H9 (cell line): ENCODE results near the gene ANKS1B. TPM values are rescaled to one million over a fixed set of nuclear protein-coding genes. Genes with fewer than 3 reads are reported as not detected.

ENCODE experiments used
- DNase-seq: peaks from one replicate; pipeline ENCODE4 v3.0.0-alpha.2; 2017
- H2AFZ ChIP-seq: one replicate; pipeline ENCODE4 v1.6.1; 2013; ENCODE audit warnings: mild to moderate bottlenecking, low read length, control low read depth, moderate library complexity
- H2AK5ac ChIP-seq: 2 replicates; pipeline ENCODE4 v1.6.1; 2013; ENCODE audit warnings: low read length, control low read depth, mixed read lengths; ENCODE audit not compliant: insufficient read length
- H2BK120ac ChIP-seq: one replicate; pipeline ENCODE4 v1.6.1; 2013; ENCODE audit warnings: low read depth, mild to moderate bottlenecking, low read length, control low read depth, inconsistent platforms; ENCODE audit not compliant: poor library complexity, severe bottlenecking
- H2BK12ac ChIP-seq: 2 replicates; pipeline ENCODE4 v1.6.1; 2013; ENCODE audit warnings: low read length, control low read depth, mixed read lengths, low read depth; ENCODE audit not compliant: insufficient read length
- H2BK15ac ChIP-seq: 2 replicates; pipeline ENCODE4 v1.6.1; 2013; ENCODE audit warnings: low read depth, low read length, control low read depth
- H2BK20ac ChIP-seq: one replicate; pipeline ENCODE4 v1.6.1; 2013; ENCODE audit warnings: low read depth, mild to moderate bottlenecking, low read length, control low read depth, inconsistent platforms; ENCODE audit not compliant: poor library complexity, severe bottlenecking
- H2BK5ac ChIP-seq: 2 replicates; pipeline ENCODE4 v1.6.1; 2013; ENCODE audit warnings: low read length, control low read depth, mixed read lengths; ENCODE audit not compliant: insufficient read length
- H3K14ac ChIP-seq: 2 replicates; pipeline ENCODE4 v1.6.1; 2013; ENCODE audit warnings: low read length, control low read depth; ENCODE audit not compliant: insufficient read depth
- H3K18ac ChIP-seq: 2 replicates; pipeline ENCODE4 v1.6.1; 2013; ENCODE audit warnings: low read depth, mild to moderate bottlenecking, mixed read lengths, low read length, control low read depth; ENCODE audit not compliant: insufficient read length
- H3K23ac ChIP-seq: 2 replicates; pipeline ENCODE4 v1.6.1; 2013; ENCODE audit warnings: low read length, control low read depth, mixed read lengths, low read depth; ENCODE audit not compliant: insufficient read length
- H3K23me2 ChIP-seq: 2 replicates; pipeline ENCODE4 v1.6.1; 2013; ENCODE audit warnings: low read depth, mild to moderate bottlenecking, mixed read lengths, low read length, control low read depth; ENCODE audit not compliant: insufficient read length, poor library complexity, severe bottlenecking
- H3K27ac ChIP-seq: 2 replicates; pipeline ENCODE4 v1.5.1; 2013; ENCODE audit warnings: low read length, control low read depth, mixed read lengths, low read depth; ENCODE audit not compliant: insufficient read length
- H3K27me3 ChIP-seq: 2 replicates; pipeline ENCODE4 v1.6.1; 2013; ENCODE audit warnings: low read length, control low read depth, inconsistent platforms; ENCODE audit not compliant: insufficient read depth
- H3K4ac ChIP-seq: 2 replicates; pipeline ENCODE4 v1.6.1; 2013; ENCODE audit warnings: low read depth, mild to moderate bottlenecking, control low read depth, inconsistent platforms, low read length, moderate library complexity
- H3K4me1 ChIP-seq: 2 replicates; pipeline ENCODE4 v1.6.1; 2013; ENCODE audit warnings: low read length, control low read depth, inconsistent platforms; ENCODE audit not compliant: insufficient read depth
- H3K4me2 ChIP-seq: 2 replicates; pipeline ENCODE4 v1.6.1; 2013; ENCODE audit warnings: low read length, control low read depth, mixed read lengths; ENCODE audit not compliant: insufficient read length, insufficient read depth
- H3K56ac ChIP-seq: 2 replicates; pipeline ENCODE4 v1.6.1; 2013; ENCODE audit warnings: low read depth, mild to moderate bottlenecking, mixed read lengths, low read length, control low read depth; ENCODE audit not compliant: insufficient read length
- H3K79me1 ChIP-seq: 2 replicates; pipeline ENCODE4 v1.6.1; 2013; ENCODE audit warnings: low read depth, mild to moderate bottlenecking, moderate library complexity, low read length, control low read depth, inconsistent platforms; ENCODE audit not compliant: insufficient read depth, poor library complexity, severe bottlenecking
- H3K79me2 ChIP-seq: 2 replicates; pipeline ENCODE4 v1.6.1; 2013; ENCODE audit warnings: low read length, control low read depth, inconsistent platforms; ENCODE audit not compliant: insufficient read depth
- H3K9ac ChIP-seq: 2 replicates; pipeline ENCODE4 v1.6.1; 2013; ENCODE audit warnings: low read length, control low read depth, mixed read lengths; ENCODE audit not compliant: insufficient read length; ENCODE audit errors: extremely low read depth
- H3K9me3 ChIP-seq: one replicate; pipeline ENCODE4 v1.6.1; 2013; ENCODE audit warnings: low read depth, low read length, inconsistent platforms; ENCODE audit not compliant: control insufficient read depth
- H3T11ph ChIP-seq: one replicate; pipeline ENCODE4 v1.6.1; 2013; ENCODE audit warnings: mild to moderate bottlenecking, low read length, control low read depth, inconsistent platforms
- H4K20me1 ChIP-seq: one replicate; pipeline ENCODE4 v1.6.1; 2013; ENCODE audit not compliant: control insufficient read depth, insufficient read length, insufficient read depth
- H4K5ac ChIP-seq: 2 replicates; pipeline ENCODE4 v1.6.1; 2013; ENCODE audit warnings: low read depth, mild to moderate bottlenecking, mixed read lengths, low read length, control low read depth; ENCODE audit not compliant: insufficient read length
- H4K8ac ChIP-seq: replicated peaks from 2 replicates; pipeline ENCODE4 v1.6.1; 2013; ENCODE audit warnings: low read length, control low read depth, mixed read lengths, low read depth; ENCODE audit not compliant: insufficient read length
- H4K91ac ChIP-seq: 2 replicates; pipeline ENCODE4 v1.6.1; 2013; ENCODE audit warnings: low read depth, mild to moderate bottlenecking, moderate library complexity, mixed read lengths, low read length, control low read depth; ENCODE audit not compliant: insufficient read length
- H3K27ac Mint-ChIP-seq, 3 experiments: 2 replicates in 2 of 3; 3 replicates in 1 of 3; pipeline ENCODE4 v1.8.0; 2020 to 2021; ENCODE audit warnings: mixed read lengths in 3 of 3, mild to moderate bottlenecking in 1 of 3, moderate library complexity in 1 of 3
- H3K27me3 Mint-ChIP-seq: 2 replicates; pipeline ENCODE4 v1.8.0; 2021; ENCODE audit warnings: low read depth, mild to moderate bottlenecking, moderate library complexity, mixed read lengths
- H3K36me3 Mint-ChIP-seq, 3 experiments: 2 replicates in 2 of 3; 3 replicates in 1 of 3; pipeline ENCODE4 v1.8.0; 2020 to 2021; ENCODE audit warnings: low read depth in 3 of 3, mixed read lengths in 3 of 3; ENCODE audit not compliant: insufficient read depth in 1 of 3
- H3K4me1 Mint-ChIP-seq, 2 experiments: 2 replicates each; pipeline ENCODE4 v1.8.0; 2020; ENCODE audit warnings: mixed read lengths in 2 of 2
- H3K4me3 Mint-ChIP-seq, 2 experiments: 2 replicates in 1 of 2; 3 replicates in 1 of 2; pipeline ENCODE4 v1.8.0; 2020 to 2021; ENCODE audit warnings: mild to moderate bottlenecking in 2 of 2, mixed read lengths in 2 of 2, moderate library complexity in 1 of 2
- H3K9me3 Mint-ChIP-seq, 2 experiments: 2 replicates in 1 of 2; 3 replicates in 1 of 2; pipeline ENCODE4 v1.8.0; 2020; ENCODE audit warnings: mild to moderate bottlenecking in 2 of 2, mixed read lengths in 2 of 2, moderate library complexity in 1 of 2
- whole genome bisulfite sequencing: extraction: QIAGEN DNeasy Blood & Tissue Kit; methylation state at CpG from one replicate; pipeline ENCODE4 v1.1.7; 2013; ENCODE audit warnings: missing lambda C conversion rate, low lambda C conversion rate, mixed read lengths; ENCODE audit not compliant: insufficient read length; ENCODE audit errors: extremely low coverage; 5-methylcytosine and 5-hydroxymethylcytosine counted together
- total RNA-seq: library from RNA; stranded (reverse); gene quantifications from 2 replicates; pipeline ENCODE4 v1.2.1, GENCODE V29; 2021
- TF ChIP-seq, protein P1 (sequence below): fragments of 200-600 bp; sonication (generic); conservative IDR thresholded peaks from 3 replicates; pipeline ENCODE4 v1.8.0; 2021; ENCODE audit warnings: antibody characterized with exemption, mild to moderate bottlenecking

ANKS1B gene
- total RNA-seq, 1 experiment from 2014 or later: 4.1 TPM

DNA sequence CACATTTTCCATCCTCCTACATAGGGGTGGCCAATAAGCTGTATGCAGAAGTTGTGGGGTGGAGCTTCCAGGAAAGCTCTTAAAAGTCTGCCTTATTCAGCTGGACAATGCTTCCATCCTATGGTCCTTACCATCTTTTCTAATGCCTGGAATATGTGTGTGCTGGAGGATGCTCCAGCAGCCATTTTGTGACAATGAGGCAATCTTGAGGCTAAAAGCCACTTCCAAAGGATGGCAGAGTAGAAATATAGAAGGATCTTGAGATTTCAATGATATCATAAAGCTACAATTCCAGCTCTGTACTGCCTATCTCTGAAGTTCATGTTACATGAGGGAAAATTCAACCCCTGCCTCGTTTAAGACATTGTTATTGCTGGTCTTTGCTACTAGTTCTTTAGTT is 1244.0 kb downstream of the ANKS1B start:
- TF ChIP-seq, protein P1, sequence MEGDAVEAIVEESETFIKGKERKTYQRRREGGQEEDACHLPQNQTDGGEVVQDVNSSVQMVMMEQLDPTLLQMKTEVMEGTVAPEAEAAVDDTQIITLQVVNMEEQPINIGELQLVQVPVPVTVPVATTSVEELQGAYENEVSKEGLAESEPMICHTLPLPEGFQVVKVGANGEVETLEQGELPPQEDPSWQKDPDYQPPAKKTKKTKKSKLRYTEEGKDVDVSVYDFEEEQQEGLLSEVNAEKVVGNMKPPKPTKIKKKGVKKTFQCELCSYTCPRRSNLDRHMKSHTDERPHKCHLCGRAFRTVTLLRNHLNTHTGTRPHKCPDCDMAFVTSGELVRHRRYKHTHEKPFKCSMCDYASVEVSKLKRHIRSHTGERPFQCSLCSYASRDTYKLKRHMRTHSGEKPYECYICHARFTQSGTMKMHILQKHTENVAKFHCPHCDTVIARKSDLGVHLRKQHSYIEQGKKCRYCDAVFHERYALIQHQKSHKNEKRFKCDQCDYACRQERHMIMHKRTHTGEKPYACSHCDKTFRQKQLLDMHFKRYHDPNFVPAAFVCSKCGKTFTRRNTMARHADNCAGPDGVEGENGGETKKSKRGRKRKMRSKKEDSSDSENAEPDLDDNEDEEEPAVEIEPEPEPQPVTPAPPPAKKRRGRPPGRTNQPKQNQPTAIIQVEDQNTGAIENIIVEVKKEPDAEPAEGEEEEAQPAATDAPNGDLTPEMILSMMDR: no peak
- Histone ChIP-seq H3T11ph (no peak overlapping the region), H2BK15ac (no peak overlapping the region), H2BK120ac (no peak overlapping the region), H4K5ac (no peak overlapping the region), H4K91ac (no peak overlapping the region), H2BK12ac (no peak overlapping the region), H3K14ac (no peak overlapping the region), H3K9ac (no peak overlapping the region), H3K79me2 (no peaks in the 10 kb centered on the region), H3K23ac (no peak overlapping the region), H3K4me2 (no peak overlapping the region), H3K27me3 (no peaks in the 10 kb centered on the region), H3K56ac (no peak overlapping the region), H4K8ac (no peak overlapping the region), H3K23me2 (no peaks in the 10 kb centered on the region), H3K27ac (no peak overlapping the region), H3K4ac (no peak overlapping the region), H4K20me1 (no peaks in the 10 kb centered on the region), H3K79me1 (no peaks in the 10 kb centered on the region), H2AK5ac (no peak overlapping the region), H3K9me3 (no peaks in the 10 kb centered on the region), H2BK20ac (no peak overlapping the region), H3K18ac (no peak overlapping the region), H2AFZ (no peak overlapping the region), H2BK5ac (no peak overlapping the region), H3K4me1 (peaks cover 3% of the 10 kb centered on the region; the same call in 1 of the 2 replicates)
- no peak for DNase-seq
- H3K9me3 Mint-ChIP-seq: no peaks in the 10 kb centered on the region
- H3K27ac Mint-ChIP-seq: no peak overlapping the region
- H3K36me3 Mint-ChIP-seq: no peaks in the 10 kb centered on the region
- WGBS: no CpG with 5 or more reads among the region's 1 CpG
- H3K4me1 Mint-ChIP-seq: peaks cover 24 to 29% of the 10 kb centered on the region in 2 experiments
- peaks cover 10% of the 10 kb centered on the region for H3K27me3 Mint-ChIP-seq
- H3K4me3 Mint-ChIP-seq: no peak overlapping the region
